HEK293 (cell line): ENCODE results near the gene ZNF530.

ENCODE experiments used
- BCL11B ChIP-seq: fragments of 450-650 bp; formaldehyde crosslinking; IDR thresholded peaks from 2 replicates; pipeline ENCODE4 v1.5.1; 2016; ENCODE audit warnings: low read depth, missing biosample characterization, missing genetic modification characterization
- CTCF ChIP-seq: fragments of 450-650 bp; formaldehyde crosslinking; IDR thresholded peaks from 2 replicates; pipeline ENCODE4 v1.5.1; 2016; ENCODE audit warnings: missing biosample characterization, missing genetic modification characterization
- ELK4 ChIP-seq: IDR thresholded peaks from 2 replicates; pipeline ENCODE4 v1.6.1; 2011; ENCODE audit warnings: mild to moderate bottlenecking, low read depth, low read length, borderline replicate concordance
- GLI2 ChIP-seq: fragments of 450-650 bp; formaldehyde crosslinking; IDR thresholded peaks from 2 replicates; pipeline ENCODE4; 2017; ENCODE audit warnings: missing biosample characterization, missing genetic modification characterization, low read depth, borderline replicate concordance
- GLI4 ChIP-seq: fragments of 450-650 bp; formaldehyde crosslinking; IDR thresholded peaks from 2 replicates; pipeline ENCODE4 v1.5.1; 2016; ENCODE audit warnings: missing biosample characterization, missing genetic modification characterization
- IKZF3 ChIP-seq: fragments of 450-650 bp; IDR thresholded peaks from 2 replicates; pipeline ENCODE4 v1.5.0; 2018; ENCODE audit warnings: missing biosample characterization, mild to moderate bottlenecking, missing genetic modification characterization, moderate library complexity
- PBX3 ChIP-seq: sonication (generic); formaldehyde crosslinking; IDR thresholded peaks from 2 replicates; pipeline ENCODE4 v1.8.1; 2022; ENCODE audit warnings: mild to moderate bottlenecking, moderate library complexity, missing genetic modification reagents
- PRDM6 ChIP-seq: fragments of 450-650 bp; formaldehyde crosslinking; IDR thresholded peaks from 2 replicates; pipeline ENCODE4 v1.5.1; 2017; ENCODE audit warnings: missing biosample characterization, missing genetic modification characterization
- REPIN1 ChIP-seq: fragments of 450-650 bp; formaldehyde crosslinking; IDR thresholded peaks from 2 replicates; pipeline ENCODE4 v1.5.1; 2017; ENCODE audit warnings: missing biosample characterization, missing genetic modification characterization, low read depth
- ZBTB10 ChIP-seq: fragments of 450-650 bp; formaldehyde crosslinking; IDR thresholded peaks from 2 replicates; pipeline ENCODE4 v1.5.1; 2016; ENCODE audit warnings: missing biosample characterization, missing genetic modification characterization
- ZBTB7A ChIP-seq: fragments of 450-650 bp; formaldehyde crosslinking; IDR thresholded peaks from 2 replicates; pipeline ENCODE4 v1.5.1; 2016; ENCODE audit warnings: low read depth, missing biosample characterization, missing genetic modification characterization
- ZNF112 ChIP-seq: fragments of 450-650 bp; formaldehyde crosslinking; IDR thresholded peaks from 2 replicates; pipeline ENCODE4 v1.5.0; 2017; ENCODE audit warnings: missing biosample characterization, missing genetic modification characterization
- ZNF138 ChIP-seq: fragments of 450-650 bp; formaldehyde crosslinking; IDR thresholded peaks from 2 replicates; pipeline ENCODE4 v1.5.1; 2016; ENCODE audit warnings: missing biosample characterization, missing genetic modification characterization, borderline replicate concordance
- ZNF24 ChIP-seq: fragments of 450-650 bp; formaldehyde crosslinking; IDR thresholded peaks from 2 replicates; pipeline ENCODE4 v1.5.1; 2016; ENCODE audit warnings: missing biosample characterization, missing genetic modification characterization
- ZNF26 ChIP-seq: fragments of 450-650 bp; formaldehyde crosslinking; IDR thresholded peaks from 2 replicates; pipeline ENCODE4 v1.5.1; 2016; ENCODE audit warnings: missing biosample characterization, missing genetic modification characterization
- ZNF280D ChIP-seq: fragments of 450-650 bp; formaldehyde crosslinking; IDR thresholded peaks from 2 replicates; pipeline ENCODE4 v1.5.1; 2016; ENCODE audit warnings: missing biosample characterization, missing genetic modification characterization
- ZNF350 ChIP-seq: fragments of 450-650 bp; formaldehyde crosslinking; IDR thresholded peaks from 2 replicates; pipeline ENCODE4 v1.5.0; 2017; ENCODE audit warnings: missing biosample characterization, mild to moderate bottlenecking, missing genetic modification characterization
- ZNF433 ChIP-seq: fragments of 450-650 bp; formaldehyde crosslinking; IDR thresholded peaks from 2 replicates; pipeline ENCODE4 v1.5.1; 2016; ENCODE audit warnings: missing biosample characterization, missing genetic modification characterization, low read depth
- ZNF660 ChIP-seq: fragments of 450-650 bp; IDR thresholded peaks from 2 replicates; pipeline ENCODE4 v1.5.1; 2018; ENCODE audit warnings: missing biosample characterization, mild to moderate bottlenecking, missing genetic modification characterization
- ZNF670 ChIP-seq: fragments of 450-650 bp; formaldehyde crosslinking; IDR thresholded peaks from 2 replicates; pipeline ENCODE4 v1.5.1; 2016; ENCODE audit warnings: missing biosample characterization, missing genetic modification characterization, low read depth
- ZNF692 ChIP-seq: fragments of 450-650 bp; formaldehyde crosslinking; IDR thresholded peaks from 2 replicates; pipeline ENCODE4 v1.5.1; 2016; ENCODE audit warnings: missing biosample characterization, missing genetic modification characterization
- ZNF837 ChIP-seq: fragments of 450-650 bp; formaldehyde crosslinking; IDR thresholded peaks from 2 replicates; pipeline ENCODE4 v1.5.1; 2016; ENCODE audit warnings: missing biosample characterization, missing genetic modification characterization
- ZSCAN16 ChIP-seq: fragments of 450-650 bp; formaldehyde crosslinking; IDR thresholded peaks from 2 replicates; pipeline ENCODE4 v1.5.1; 2016; ENCODE audit warnings: missing biosample characterization, missing genetic modification characterization
- ZXDB ChIP-seq: fragments of 450-650 bp; formaldehyde crosslinking; IDR thresholded peaks from 2 replicates; pipeline ENCODE4 v1.5.1; 2016; ENCODE audit warnings: missing biosample characterization, missing genetic modification characterization

Gene ZNF530

GRCh38 chr19:57599761-57600383 is at the start of gene ZNF530 (continued):
- no peak for TF ChIP-seq ZBTB10 (tag by site-specific recombination)
- no peak; the same call in none of the 2 replicates for TF ChIP-seq CTCF
- TF ChIP-seq ZNF692 (tag by site-specific recombination): 0 out of 2 replicates have a peak, but pooled peaks have one; percentile 61
- TF ChIP-seq ZNF670: no peak
- TF ChIP-seq BCL11B (tag by site-specific recombination): no peak
- TF ChIP-seq PRDM6 (tag by site-specific recombination): no peak
- no peak for TF ChIP-seq ZSCAN16
- TF ChIP-seq REPIN1 (tag by site-specific recombination): no peak
- TF ChIP-seq GLI2 (tag by site-specific recombination): no peak
- no peak for TF ChIP-seq GLI4 (tag by site-specific recombination)
- TF ChIP-seq ZNF280D (tag by site-specific recombination): peak; percentile 36; the same call in 1 of the 2 replicates
- no peak for TF ChIP-seq ZNF837
- TF ChIP-seq ZNF350 (tag by site-specific recombination): peak; percentile 67; the same call in 1 of the 2 replicates
- peak; percentile 60 for TF ChIP-seq ZXDB (tag by site-specific recombination)
- no peak for TF ChIP-seq ZNF26 (tag by site-specific recombination)
- no peak for TF ChIP-seq ZNF433 (tag by site-specific recombination)
- no peak for TF ChIP-seq IKZF3 (tag by site-specific recombination)
- TF ChIP-seq ZNF112: peak; percentile 63; the same call in 1 of the 2 replicates
- peak; percentile 78 for TF ChIP-seq PBX3
- TF ChIP-seq ZBTB7A: no peak
- TF ChIP-seq ZNF660 (tag by site-specific recombination): peak; percentile 98
- no peak for TF ChIP-seq ELK4
- no peak for TF ChIP-seq ZNF138 (tag by site-specific recombination)
- peak; percentile 88; the same call in 1 of the 2 replicates for TF ChIP-seq ZNF24 (tag by site-specific recombination)
